Activated CD4-positive, alpha-beta memory T cell treated with anti-CD3 and anti-CD28 coated beads, Interleukin-2, amount 10 ng/mL, durations not matched to agents 7 days and 5 days (primary cell): ENCODE results near the gene ADCY5. TPM values are rescaled to one million over a fixed set of nuclear protein-coding genes. Genes with fewer than 3 reads are reported as not detected.
"Not testable (repeated sequence)": the region's sequence is repeated elsewhere in the genome, so short reads cannot be mapped to it uniquely, and the experiment has no call there.

ENCODE experiments used
- CTCF ChIA-PET: fragments of 350-600 bp; sonication (Branson Sonifier 250); formaldehyde crosslinking; loops from one replicate; lab custom pipeline; 2021; ENCODE audit warnings: antibody characterized with exemption, inconsistent platforms; lab: Charles Lee
- POLR2A ChIA-PET: fragments of 350-600 bp; sonication (Branson Sonifier 250); formaldehyde crosslinking; loops from one replicate; lab custom pipeline; 2021; ENCODE audit warnings: antibody characterized with exemption; lab: Charles Lee
- DNase-seq: peaks from one replicate; pipeline ENCODE4 v3.0.0-alpha.2; 2020
- H3K27ac Mint-ChIP-seq: one replicate; pipeline ENCODE4 v1.8.0; 2021; ENCODE audit warnings: mild to moderate bottlenecking, mixed read lengths
- H3K27me3 Mint-ChIP-seq: one replicate; pipeline ENCODE4 v1.8.0; 2021; ENCODE audit warnings: mixed read lengths
- H3K36me3 Mint-ChIP-seq: one replicate; pipeline ENCODE4 v1.8.0; 2021; ENCODE audit warnings: low read depth, mixed read lengths
- H3K4me1 Mint-ChIP-seq: one replicate; pipeline ENCODE4 v1.8.0; 2021; ENCODE audit warnings: mixed read lengths
- H3K4me3 Mint-ChIP-seq: one replicate; pipeline ENCODE4 v1.8.0; 2021; ENCODE audit warnings: mild to moderate bottlenecking, mixed read lengths
- H3K9me3 Mint-ChIP-seq: one replicate; pipeline ENCODE4 v1.8.0; 2021; ENCODE audit warnings: mixed read lengths
- total RNA-seq, 2 experiments: library from RNA; stranded (reverse); gene quantifications; one replicate each; pipeline ENCODE4 v1.2.3, GENCODE V29; 2021

The ADCY5 gene
- not detected for total RNA-seq

DNA sequence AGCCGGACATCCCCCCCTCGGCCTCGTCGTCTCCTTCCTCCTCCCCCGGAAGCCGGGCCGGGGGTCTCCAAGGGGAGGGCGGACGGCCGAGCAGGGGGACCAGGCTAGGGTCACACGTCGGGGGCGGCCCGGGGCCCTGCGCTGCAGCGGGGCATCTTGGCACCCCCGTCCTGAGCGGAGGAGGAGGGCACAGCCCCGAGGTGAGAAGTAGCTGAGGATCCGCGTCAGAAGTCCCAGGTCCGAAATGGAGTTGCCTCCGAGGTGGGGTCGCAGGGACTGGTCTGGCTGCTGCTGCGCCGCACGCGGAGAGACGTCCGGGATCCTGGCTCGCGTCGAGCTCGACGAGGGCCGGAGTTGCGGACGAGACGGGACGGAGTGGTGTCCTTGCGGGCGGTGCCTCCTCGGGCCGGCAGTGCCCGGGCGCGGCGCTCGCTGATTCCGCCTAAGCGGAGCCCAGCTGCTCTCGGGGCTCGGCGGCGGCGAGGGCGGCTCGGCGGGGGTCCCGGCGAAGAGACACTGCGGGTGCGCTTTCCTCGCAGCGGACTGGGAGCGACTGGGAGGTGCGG lies at the start of gene ADCY5:
Gene ADCY5, minus strand, starts transcription at position 555 of the 566 bp plus-strand sequence. Its CDS starts 545 bp downstream, at position 10.
- Mint-ChIP-seq H3K36me3 (no peaks in the 10 kb centered on the region), H3K4me1 (peaks cover 9% of the 10 kb centered on the region), H3K4me3 (peak within 1 kb of the TSS; percentile 24), H3K27me3 (peaks cover 56% of the 10 kb centered on the region), H3K9me3 (no peaks in the 10 kb centered on the region), H3K27ac (no peak within 1 kb of the TSS)
- CTCF ChIA-PET = interaction anchor here (1.0 to 4.6 kb wide), 4 partner anchors 103 to 119 kb away, joined by 3 to 27 read pairs (median 3); no protein-coding TSS in a partner anchor
- no peak for DNase-seq
- POLR2A ChIA-PET = no interaction called here

DNA sequence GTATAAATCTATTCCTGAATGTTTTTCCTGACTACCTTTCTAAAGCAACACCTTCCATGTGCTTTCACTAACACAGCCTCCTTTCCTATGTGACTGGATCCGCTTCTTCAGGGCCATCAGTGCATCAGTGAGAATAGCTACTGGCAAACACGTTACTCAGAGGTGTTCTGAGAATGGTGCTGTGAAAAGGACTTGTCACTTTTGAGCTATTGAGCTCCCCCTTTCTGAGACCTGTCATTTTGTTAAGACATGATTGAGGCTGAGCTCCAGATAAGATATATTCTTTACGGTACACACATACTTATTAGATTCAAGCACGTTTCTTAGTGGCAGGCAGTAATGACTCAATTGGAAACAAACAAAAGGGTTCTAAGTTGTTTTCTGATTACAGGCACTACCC lies 45.0 kb upstream of the ADCY5 start:
- Mint-ChIP-seq H3K4me1 (no peaks in the 10 kb centered on the region), H3K27me3 (no peaks in the 10 kb centered on the region), H3K9me3 (no peaks in the 10 kb centered on the region), H3K27ac (no peak overlapping the region), H3K4me3 (no peak overlapping the region), H3K36me3 (peaks cover 7% of the 10 kb centered on the region)
- CTCF ChIA-PET = interaction anchor here (1.4 kb wide), 1 partner anchor 66 kb away, joined by 3 read pairs; no protein-coding TSS in a partner anchor
- POLR2A ChIA-PET = no interaction called here
- no peak for DNase-seq

DNA sequence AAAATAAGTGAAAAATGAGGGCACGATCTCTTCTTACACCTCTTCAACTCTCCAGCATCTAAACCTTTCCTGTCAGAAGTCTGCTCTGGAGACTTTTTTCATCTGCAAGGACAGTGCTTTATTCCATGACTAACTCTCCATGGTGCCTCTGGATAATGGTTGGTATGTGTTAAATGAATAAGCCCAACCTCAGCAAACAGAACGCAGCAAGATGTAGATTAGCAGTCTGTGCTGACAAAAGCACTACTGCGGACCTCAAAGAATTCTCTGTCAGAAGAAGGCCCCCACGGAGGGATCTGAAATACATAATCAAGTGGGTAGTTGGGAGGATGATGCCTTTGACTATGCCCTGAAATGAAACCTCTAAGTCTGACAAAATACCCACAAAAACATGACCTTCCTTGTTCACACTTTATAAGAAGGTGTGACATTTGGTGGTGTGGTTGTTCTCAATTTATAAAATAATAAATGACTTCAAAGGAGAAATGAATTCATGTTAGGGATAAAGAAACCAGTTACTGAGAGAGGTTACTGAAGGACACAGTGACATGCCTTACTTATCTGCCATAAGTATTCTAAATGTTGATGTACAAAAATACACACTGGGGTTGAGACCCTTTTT lies 43.2 kb upstream of the ADCY5 start:
- Mint-ChIP-seq H3K4me3 (no peak overlapping the region), H3K9me3 (no peaks in the 10 kb centered on the region), H3K27ac (no peak overlapping the region), H3K27me3 (no peaks in the 10 kb centered on the region), H3K36me3 (peaks cover 2% of the 10 kb centered on the region), H3K4me1 (no peaks in the 10 kb centered on the region)
- POLR2A ChIA-PET = no interaction called here
- no peak for DNase-seq
- CTCF ChIA-PET = no interaction called here

DNA sequence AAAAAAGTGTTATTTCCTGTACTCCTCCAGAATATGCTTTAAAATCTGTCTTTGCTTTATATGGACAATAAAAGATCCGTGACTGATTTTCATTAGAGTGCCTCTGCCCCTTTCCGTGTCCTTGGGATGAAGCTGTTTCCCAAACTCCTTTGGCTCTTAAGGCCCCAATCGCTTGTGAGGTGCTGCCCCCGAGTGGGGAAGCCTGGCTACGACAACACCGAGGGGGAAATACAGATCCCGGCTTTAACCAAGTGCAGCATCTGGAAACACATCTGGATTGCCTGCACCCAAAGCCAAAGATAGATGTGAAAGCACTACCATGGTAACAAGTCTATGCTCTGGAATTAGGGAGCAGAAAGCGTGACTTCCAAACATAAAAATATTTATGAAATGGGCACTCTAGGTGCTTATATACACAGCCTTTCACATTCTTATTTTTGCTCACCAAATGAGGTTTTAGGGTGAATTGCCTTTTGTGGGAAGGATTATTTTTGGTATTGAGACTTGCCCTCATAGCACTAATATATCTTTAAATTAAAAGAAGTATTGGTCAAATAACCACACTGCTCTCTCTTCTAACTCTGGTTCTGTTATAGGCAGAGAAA lies 40.6 kb upstream of the ADCY5 start:
- Mint-ChIP-seq H3K27me3 (no peaks in the 10 kb centered on the region), H3K36me3 (peaks cover 2% of the 10 kb centered on the region), H3K27ac (no peak overlapping the region), H3K4me3 (no peak overlapping the region), H3K9me3 (no peaks in the 10 kb centered on the region), H3K4me1 (no peaks in the 10 kb centered on the region)
- ChIA-PET CTCF (interaction anchor here (0.7 to 1.9 kb wide), 10 partner anchors 12 to 1943 kb away, joined by 3 to 7 read pairs (median 3); partner anchors contain the start of gene POLQ), POLR2A (interaction anchor here (1.5 kb wide), 1 partner anchor 35 kb away, joined by 3 read pairs; no protein-coding TSS in a partner anchor)
- DNase-seq = peak; percentile 49

DNA sequence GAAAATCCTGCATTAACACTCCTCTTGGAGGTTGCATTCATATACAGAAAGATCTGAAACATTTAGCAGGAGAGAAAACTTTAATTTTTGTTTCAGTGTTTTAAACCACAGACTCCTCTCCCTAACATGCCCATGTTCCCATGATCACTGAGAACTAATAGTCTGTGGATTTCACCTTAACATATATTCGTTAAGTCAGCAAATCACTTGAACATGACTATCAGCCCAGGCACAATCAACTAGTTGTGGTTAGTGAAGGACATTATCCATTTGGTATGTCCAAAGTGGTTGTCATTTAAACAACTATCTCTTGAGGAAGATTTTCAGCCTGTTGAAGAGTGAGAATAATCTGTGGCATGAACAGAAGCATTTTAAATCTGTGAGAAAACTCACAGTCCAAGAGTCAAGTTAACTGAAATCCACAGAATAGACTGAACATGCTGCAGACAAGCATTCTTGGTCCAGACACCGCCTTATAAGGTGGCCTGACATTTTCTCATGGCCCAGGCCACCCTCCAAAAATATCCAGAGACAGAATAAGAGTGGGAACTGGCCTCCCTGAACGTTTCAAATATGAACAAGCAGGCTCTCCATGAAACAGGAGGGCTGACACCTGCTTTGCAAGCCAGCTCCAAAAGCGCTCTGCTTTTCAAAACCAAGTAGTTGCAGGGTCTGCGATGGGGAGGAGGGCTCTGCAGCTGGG lies 39.9 kb upstream of the ADCY5 start:
- Mint-ChIP-seq H3K9me3 (no peaks in the 10 kb centered on the region), H3K4me3 (no peak overlapping the region), H3K4me1 (no peaks in the 10 kb centered on the region), H3K36me3 (peaks cover 2% of the 10 kb centered on the region), H3K27ac (no peak overlapping the region), H3K27me3 (no peaks in the 10 kb centered on the region)
- ChIA-PET CTCF (interaction anchor here (0.7 to 1.9 kb wide), 10 partner anchors 12 to 1943 kb away, joined by 3 to 7 read pairs (median 3); partner anchors contain the start of gene POLQ), POLR2A (interaction anchor here (1.5 kb wide), 1 partner anchor 34 kb away, joined by 3 read pairs; no protein-coding TSS in a partner anchor)
- DNase-seq = no peak

DNA sequence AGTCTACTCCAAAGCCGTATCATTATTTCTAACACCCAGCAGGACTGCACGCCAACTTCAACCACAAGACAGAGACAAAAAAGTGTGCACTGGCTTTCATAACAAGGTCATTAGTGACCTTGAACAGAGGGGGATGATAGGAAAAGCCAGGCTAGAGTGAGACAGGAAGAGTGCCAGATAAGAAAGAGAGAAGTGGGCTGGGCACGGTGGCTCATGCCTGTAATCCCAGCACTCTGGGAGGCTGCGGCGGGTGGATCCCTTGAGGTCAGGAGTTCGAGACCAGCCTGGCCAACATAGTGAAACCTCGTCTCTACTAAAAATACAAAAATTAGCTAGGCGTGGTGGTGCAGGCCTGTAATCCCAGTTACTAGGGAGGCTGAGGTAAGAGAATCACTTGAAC lies 38.2 kb upstream of the ADCY5 start:
- H3K27ac Mint-ChIP-seq, H3K4me3 Mint-ChIP-seq, CTCF ChIA-PET, H3K4me1 Mint-ChIP-seq, H3K9me3 Mint-ChIP-seq, H3K36me3 Mint-ChIP-seq, DNase-seq, POLR2A ChIA-PET, H3K27me3 Mint-ChIP-seq: not testable (repeated sequence)

DNA sequence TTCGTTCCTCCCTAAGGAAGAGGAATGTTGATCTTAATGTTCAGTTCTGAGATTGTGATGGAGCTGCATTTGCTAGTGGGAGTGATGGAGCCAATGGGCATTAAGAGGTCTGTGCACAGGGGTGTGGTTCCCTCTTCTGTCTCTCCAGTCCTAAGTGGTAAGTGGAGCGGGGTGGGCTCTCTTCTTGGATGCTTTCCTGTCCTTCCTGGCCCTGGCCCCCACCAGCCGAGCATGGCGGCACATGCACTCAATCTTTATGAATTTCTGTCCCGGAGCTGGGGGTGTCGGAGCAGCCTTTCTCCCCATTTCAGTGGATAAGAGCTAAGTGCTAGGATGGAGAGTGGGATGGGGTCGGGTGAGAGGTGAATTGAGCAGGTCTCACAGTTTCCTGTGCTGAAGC lies 37.6 kb upstream of the ADCY5 start:
- Mint-ChIP-seq H3K27me3 (no peaks in the 10 kb centered on the region), H3K4me1 (no peaks in the 10 kb centered on the region), H3K9me3 (no peaks in the 10 kb centered on the region), H3K4me3 (no peak overlapping the region), H3K27ac (no peak overlapping the region), H3K36me3 (no peaks in the 10 kb centered on the region)
- ChIA-PET POLR2A (no interaction called here), CTCF (no interaction called here)
- no peak for DNase-seq

DNA sequence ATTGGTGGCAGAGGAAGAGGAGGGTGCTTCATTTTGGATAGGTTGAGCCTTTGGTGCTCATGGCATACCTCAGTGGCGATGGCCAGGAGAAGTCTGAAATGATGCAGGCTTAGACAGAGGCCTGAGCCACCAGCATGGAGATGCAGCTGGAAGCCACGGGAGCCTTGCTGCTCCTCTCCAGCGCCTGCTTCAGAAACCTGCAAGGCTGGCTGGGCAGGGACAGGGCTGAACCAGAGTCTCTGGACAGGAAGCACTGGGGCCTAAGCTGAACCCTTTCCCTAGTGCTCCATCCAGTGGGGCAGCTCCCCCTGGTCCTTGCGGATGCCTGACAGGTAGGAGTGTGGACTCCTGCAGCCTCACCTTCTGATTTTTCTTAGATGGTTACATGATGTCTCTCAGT lies 36.7 kb upstream of the ADCY5 start:
- no peak overlapping the region for H3K27ac Mint-ChIP-seq
- no peaks in the 10 kb centered on the region for H3K9me3 Mint-ChIP-seq
- H3K4me1 Mint-ChIP-seq = no peaks in the 10 kb centered on the region
- DNase-seq = no peak
- ChIA-PET POLR2A (no interaction called here), CTCF (no interaction called here)
- no peaks in the 10 kb centered on the region for H3K36me3 Mint-ChIP-seq
- peaks cover 2% of the 10 kb centered on the region for H3K27me3 Mint-ChIP-seq
- no peak overlapping the region for H3K4me3 Mint-ChIP-seq

DNA sequence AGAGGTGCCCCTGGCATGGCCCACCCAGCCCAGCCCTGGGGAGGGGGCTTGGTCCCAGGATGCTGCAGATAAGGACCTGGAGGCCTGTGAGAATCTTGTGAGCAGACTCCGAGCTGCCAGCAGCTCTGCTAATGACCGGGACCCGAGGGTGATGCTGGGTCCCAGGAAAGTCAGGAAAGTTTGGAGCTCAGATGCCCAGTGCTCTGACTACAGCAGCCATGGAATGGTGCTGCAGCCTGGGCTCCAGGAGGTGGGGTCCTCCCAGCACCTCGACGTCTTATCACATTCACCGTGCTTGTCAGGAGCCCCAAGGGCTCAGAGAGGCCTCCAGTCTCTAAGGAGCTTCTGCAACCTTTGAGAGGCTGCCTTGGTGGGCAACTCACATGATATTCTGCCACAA lies 34.3 kb upstream of the ADCY5 start:
- no peak overlapping the region for H3K27ac Mint-ChIP-seq
- H3K27me3 Mint-ChIP-seq = peaks cover 6% of the 10 kb centered on the region
- POLR2A ChIA-PET = no interaction called here
- no peak overlapping the region for H3K4me3 Mint-ChIP-seq
- no peaks in the 10 kb centered on the region for H3K4me1 Mint-ChIP-seq
- H3K9me3 Mint-ChIP-seq = no peaks in the 10 kb centered on the region
- DNase-seq = no peak
- CTCF ChIA-PET = interaction anchor here (0.7 kb wide), 1 partner anchor 365 kb away, joined by 3 read pairs; no protein-coding TSS in a partner anchor
- no peaks in the 10 kb centered on the region for H3K36me3 Mint-ChIP-seq

DNA sequence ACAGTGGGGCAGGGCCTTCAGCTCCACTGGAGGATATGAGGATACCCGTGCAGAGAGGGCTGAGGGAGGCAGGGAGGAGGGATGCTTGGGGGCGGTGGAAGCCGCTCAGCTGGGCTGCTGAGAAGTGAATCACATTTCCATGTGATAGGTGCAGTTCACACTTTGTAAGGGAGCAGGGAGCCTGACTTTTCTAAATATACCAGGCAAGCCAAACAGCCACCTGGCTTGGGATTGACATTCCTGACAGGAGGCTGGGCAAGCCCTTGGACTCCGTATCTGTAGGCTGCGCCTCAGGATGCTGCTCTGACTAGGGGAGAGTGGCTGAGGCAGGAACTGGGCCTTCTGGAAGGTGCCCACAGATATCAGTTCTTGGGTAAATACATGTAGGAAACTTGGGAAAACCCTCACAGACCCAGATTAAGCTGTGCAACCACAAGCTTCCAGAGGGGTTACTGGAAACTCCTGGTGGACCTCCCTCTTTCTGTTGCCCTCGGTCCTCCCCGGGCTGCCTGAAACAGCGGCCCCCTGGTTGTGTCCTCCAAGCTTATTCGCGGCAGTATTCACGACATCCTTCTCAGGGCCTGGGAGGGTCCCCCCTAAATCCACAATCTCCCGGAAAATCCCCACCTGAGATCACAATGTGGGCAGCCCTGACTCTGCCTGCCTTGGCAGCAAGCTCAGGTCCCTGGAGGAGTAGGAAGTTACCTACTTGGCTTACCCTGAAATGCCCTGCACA lies 33.0 kb upstream of the ADCY5 start:
- no peaks in the 10 kb centered on the region for H3K4me1 Mint-ChIP-seq
- no peak for DNase-seq
- ChIA-PET POLR2A (no interaction called here), CTCF (no interaction called here)
- H3K9me3 Mint-ChIP-seq = no peaks in the 10 kb centered on the region
- H3K27ac Mint-ChIP-seq = no peak overlapping the region
- no peaks in the 10 kb centered on the region for H3K36me3 Mint-ChIP-seq
- peaks cover 9% of the 10 kb centered on the region for H3K27me3 Mint-ChIP-seq
- no peak overlapping the region for H3K4me3 Mint-ChIP-seq

DNA sequence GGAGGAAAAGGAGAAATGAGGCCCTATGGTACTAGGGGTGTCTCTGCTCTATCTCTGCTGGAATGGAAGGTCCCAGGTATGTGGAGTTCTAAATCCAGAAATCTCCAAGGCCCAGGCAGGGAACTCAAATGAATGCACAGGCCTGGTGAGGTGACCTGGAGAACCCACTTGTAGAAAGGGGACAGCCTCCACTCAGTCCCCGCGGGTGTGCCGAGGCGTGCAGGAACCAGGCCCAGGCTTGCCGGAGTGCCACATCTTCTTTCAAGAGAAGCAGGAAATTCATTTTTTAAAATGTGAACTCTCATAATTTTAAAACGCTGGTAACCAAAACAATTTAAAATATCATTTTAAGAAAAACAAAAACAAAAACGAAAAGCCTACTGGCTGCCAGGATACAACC lies 32.2 kb upstream of the ADCY5 start:
- Mint-ChIP-seq H3K4me1 (no peaks in the 10 kb centered on the region), H3K9me3 (no peaks in the 10 kb centered on the region), H3K4me3 (no peak overlapping the region), H3K27me3 (peaks cover 9% of the 10 kb centered on the region), H3K36me3 (no peaks in the 10 kb centered on the region), H3K27ac (no peak overlapping the region)
- ChIA-PET POLR2A (no interaction called here), CTCF (no interaction called here)
- no peak for DNase-seq

DNA sequence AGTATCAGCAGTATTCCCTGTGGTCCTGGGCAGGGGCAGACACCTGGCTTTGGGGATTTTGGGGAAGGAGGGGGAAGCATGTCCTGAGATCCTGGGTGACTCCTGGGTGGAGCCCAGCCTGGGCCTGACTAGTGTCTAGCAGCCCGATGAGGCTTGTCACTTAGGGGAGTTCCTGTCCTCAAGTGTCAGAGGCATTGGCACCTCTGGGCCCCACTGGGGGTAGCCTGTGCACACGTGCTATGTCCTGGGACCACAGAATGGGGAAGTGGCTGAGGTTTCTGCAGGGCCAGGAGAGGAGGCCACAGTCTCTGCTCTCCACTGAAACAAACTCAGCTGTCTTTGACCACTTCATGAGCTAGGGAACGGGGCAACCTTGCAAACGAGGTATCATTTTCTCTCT lies 31.5 kb upstream of the ADCY5 start:
- H3K4me3 Mint-ChIP-seq = no peak overlapping the region
- ChIA-PET POLR2A (no interaction called here), CTCF (no interaction called here)
- no peaks in the 10 kb centered on the region for H3K36me3 Mint-ChIP-seq
- peaks cover 10% of the 10 kb centered on the region for H3K27me3 Mint-ChIP-seq
- no peak overlapping the region for H3K27ac Mint-ChIP-seq
- DNase-seq = no peak
- no peaks in the 10 kb centered on the region for H3K4me1 Mint-ChIP-seq
- no peaks in the 10 kb centered on the region for H3K9me3 Mint-ChIP-seq
